ENCODE data around the gene DHPS. TPM values are rescaled to one million over a fixed set of nuclear protein-coding genes. Genes with fewer than 3 reads are reported as not detected.
"Not testable (repeated sequence)": the region's sequence is repeated elsewhere in the genome, so short reads cannot be mapped to it uniquely, and the experiment has no call there.

DHPS gene
- total RNA-seq (2014; rRNA removed; shearing (Covaris generic); ENCODE audit: low replicate concordance), result 93.6 and 111 TPM in 2 replicates

GRCh38 chr19:12681074-12681987, at the start of gene DHPS:
Gene DHPS (minus strand): TSS chr19:12681880. CDS start chr19:12681766, 114 bp downstream.
- DNase-seq (ENCODE audit: low read depth), result peak; percentile 99
- in situ Hi-C loops (cut with HindIII; ENCODE audit: low pct_unique_long_range_greater_than_20kb, low sequenced_read_pairs), result no loop called here

- no peak for DNase-seq (ENCODE audit: low read depth)
- in situ Hi-C loops (cut with HindIII; ENCODE audit: low pct_unique_long_range_greater_than_20kb, low sequenced_read_pairs), result no loop called here
Measured at GRCh38 chr19:12731337-12731736, 49.7 kb upstream of the DHPS start.

GRCh38 chr19:12730064-12730463, 48.4 kb upstream of the DHPS start:
- in situ Hi-C loops (cut with HindIII; ENCODE audit: low pct_unique_long_range_greater_than_20kb, low sequenced_read_pairs), result no loop called here

GRCh38 chr19:12727745-12728433, 46.2 kb upstream of the DHPS start:
- DNase-seq (ENCODE audit: low read depth), result no peak
- in situ Hi-C loops (cut with HindIII; ENCODE audit: low pct_unique_long_range_greater_than_20kb, low sequenced_read_pairs), result no loop called here

More at GRCh38 chr19:12730064-12730463, 48.4 kb upstream of the DHPS start:
- no peak for DNase-seq (ENCODE audit: low read depth)

GRCh38 chr19:12726988-12727316, 45.3 kb upstream of the DHPS start:
- no peak for DNase-seq (ENCODE audit: low read depth)
- in situ Hi-C loops (cut with HindIII; ENCODE audit: low pct_unique_long_range_greater_than_20kb, low sequenced_read_pairs), result no loop called here

- in situ Hi-C loops (cut with HindIII; ENCODE audit: low pct_unique_long_range_greater_than_20kb, low sequenced_read_pairs); DNase-seq (ENCODE audit: low read depth): not testable (repeated sequence)
Measured at GRCh38 chr19:12725612-12726011, 43.9 kb upstream of the DHPS start.

- peak; percentile 66 for DNase-seq (ENCODE audit: low read depth)
- in situ Hi-C loops (cut with HindIII; ENCODE audit: low pct_unique_long_range_greater_than_20kb, low sequenced_read_pairs), result no loop called here
Measured at GRCh38 chr19:12723641-12724426, 42.2 kb upstream of the DHPS start, which contains the start of gene TNPO2. Gene TNPO2 (minus strand): TSS chr19:12723932. CDS start chr19:12720977, 2,955 bp downstream.

GRCh38 chr19:12723381-12723640, 41.6 kb upstream of the DHPS start:
- in situ Hi-C loops (cut with HindIII; ENCODE audit: low pct_unique_long_range_greater_than_20kb, low sequenced_read_pairs), result no loop called here
- DNase-seq (ENCODE audit: low read depth), result no peak

GRCh38 chr19:12722566-12723380, 41.1 kb upstream of the DHPS start:
- peak; percentile 95 for DNase-seq (ENCODE audit: low read depth)
- in situ Hi-C loops (cut with HindIII; ENCODE audit: low pct_unique_long_range_greater_than_20kb, low sequenced_read_pairs), result no loop called here

- DNase-seq (ENCODE audit: low read depth), result no peak
- in situ Hi-C loops (cut with HindIII; ENCODE audit: low pct_unique_long_range_greater_than_20kb, low sequenced_read_pairs), result no loop called here
Measured at GRCh38 chr19:12721656-12722565, 40.2 kb upstream of the DHPS start.

- no peak for DNase-seq (ENCODE audit: low read depth)
- in situ Hi-C loops (cut with HindIII; ENCODE audit: low pct_unique_long_range_greater_than_20kb, low sequenced_read_pairs), result no loop called here
Measured at GRCh38 chr19:12720851-12721655, 39.4 kb upstream of the DHPS start.

- in situ Hi-C loops (cut with HindIII; ENCODE audit: low pct_unique_long_range_greater_than_20kb, low sequenced_read_pairs), result no loop called here
Measured at GRCh38 chr19:12720296-12720695, 38.6 kb upstream of the DHPS start.

GRCh38 chr19:12715929-12716328, 34.2 kb upstream of the DHPS start:
- DNase-seq (ENCODE audit: low read depth), result no peak
- in situ Hi-C loops (cut with HindIII; ENCODE audit: low pct_unique_long_range_greater_than_20kb, low sequenced_read_pairs), result no loop called here

More at GRCh38 chr19:12720296-12720695, 38.6 kb upstream of the DHPS start:
- DNase-seq (ENCODE audit: low read depth), result no peak

GRCh38 chr19:12715102-12715501, 33.4 kb upstream of the DHPS start:
- in situ Hi-C loops (cut with HindIII; ENCODE audit: low pct_unique_long_range_greater_than_20kb, low sequenced_read_pairs), result no loop called here
- DNase-seq (ENCODE audit: low read depth), result no peak

GRCh38 chr19:12713304-12713703, 31.6 kb upstream of the DHPS start:
- in situ Hi-C loops (cut with HindIII; ENCODE audit: low pct_unique_long_range_greater_than_20kb, low sequenced_read_pairs); DNase-seq (ENCODE audit: low read depth): not testable (repeated sequence)

GRCh38 chr19:12712077-12712476, 30.4 kb upstream of the DHPS start:
- in situ Hi-C loops (cut with HindIII; ENCODE audit: low pct_unique_long_range_greater_than_20kb, low sequenced_read_pairs), result not testable (repeated sequence)
- DNase-seq (ENCODE audit: low read depth), result peak; percentile 21
